GM12865 (cell line): ENCODE measurements around the gene USP21.

Experiments
- DNase-seq: peaks from one replicate; pipeline ENCODE4 v3.0.0; 2010; ENCODE audit warnings: low read depth
- H3K4me3 ChIP-seq: 2 replicates; pipeline ENCODE4 v1.5.1; 2011; ENCODE audit warnings: mild to moderate bottlenecking, low read depth, low read length, control low read depth
- CTCF ChIP-seq: IDR thresholded peaks from 2 replicates; pipeline ENCODE4 v1.5.1; 2011; ENCODE audit warnings: low read length, control low read depth, low read depth, inconsistent platforms; ENCODE audit not compliant: insufficient read depth; ENCODE audit errors: missing control alignments

The USP21 gene

GRCh38 chr1:161117759-161118581, 41.3 kb upstream of the USP21 start, which contains the start of the genes NIT1 and PFDN2:
TSS of gene NIT1 (plus strand) at chr1:161118105. CDS start at chr1:161118177, 72 bp downstream.
TSS of gene PFDN2 (minus strand) at chr1:161118037. CDS start at chr1:161118026, 11 bp downstream.
- DNase-seq = peak; percentile 89
- peak within 1 kb of the TSS; percentile 74 for H3K4me3 ChIP-seq
- TF ChIP-seq CTCF = no peak

DNA sequence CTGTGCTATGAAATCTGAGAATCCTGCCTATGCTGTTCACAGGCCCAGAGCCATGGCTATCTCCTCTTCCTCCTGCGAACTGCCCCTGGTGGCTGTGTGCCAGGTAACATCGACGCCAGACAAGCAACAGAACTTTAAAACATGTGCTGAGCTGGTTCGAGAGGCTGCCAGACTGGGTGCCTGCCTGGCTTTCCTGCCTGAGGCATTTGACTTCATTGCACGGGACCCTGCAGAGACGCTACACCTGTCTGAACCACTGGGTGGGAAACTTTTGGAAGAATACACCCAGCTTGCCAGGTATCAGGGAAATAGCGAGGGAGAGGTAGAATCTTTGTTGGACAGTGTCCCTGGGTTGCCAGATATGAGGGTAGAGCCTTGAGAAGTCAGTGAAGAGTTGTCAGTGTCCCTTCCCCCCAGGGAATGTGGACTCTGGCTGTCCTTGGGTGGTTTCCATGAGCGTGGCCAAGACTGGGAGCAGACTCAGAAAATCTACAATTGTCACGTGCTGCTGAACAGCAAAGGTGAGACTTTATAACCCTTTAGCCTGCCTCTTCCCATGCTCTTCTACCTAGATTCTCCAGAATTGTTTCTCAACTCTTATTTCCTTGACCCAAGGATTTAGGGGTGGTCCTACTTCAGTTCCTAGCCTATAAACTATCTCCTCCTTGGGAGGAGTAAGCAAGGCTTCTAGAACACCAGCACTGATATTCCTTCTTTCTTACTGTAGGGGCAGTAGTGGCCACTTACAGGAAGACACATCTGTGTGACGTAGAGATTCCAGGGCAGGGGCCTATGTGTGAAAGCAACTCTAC, 40.0 kb upstream of the USP21 start:
- DNase-seq = peak; percentile 78
- H3K4me3 ChIP-seq = peak overlapping the region; percentile 74
- peak; percentile 41 for TF ChIP-seq CTCF

DNA sequence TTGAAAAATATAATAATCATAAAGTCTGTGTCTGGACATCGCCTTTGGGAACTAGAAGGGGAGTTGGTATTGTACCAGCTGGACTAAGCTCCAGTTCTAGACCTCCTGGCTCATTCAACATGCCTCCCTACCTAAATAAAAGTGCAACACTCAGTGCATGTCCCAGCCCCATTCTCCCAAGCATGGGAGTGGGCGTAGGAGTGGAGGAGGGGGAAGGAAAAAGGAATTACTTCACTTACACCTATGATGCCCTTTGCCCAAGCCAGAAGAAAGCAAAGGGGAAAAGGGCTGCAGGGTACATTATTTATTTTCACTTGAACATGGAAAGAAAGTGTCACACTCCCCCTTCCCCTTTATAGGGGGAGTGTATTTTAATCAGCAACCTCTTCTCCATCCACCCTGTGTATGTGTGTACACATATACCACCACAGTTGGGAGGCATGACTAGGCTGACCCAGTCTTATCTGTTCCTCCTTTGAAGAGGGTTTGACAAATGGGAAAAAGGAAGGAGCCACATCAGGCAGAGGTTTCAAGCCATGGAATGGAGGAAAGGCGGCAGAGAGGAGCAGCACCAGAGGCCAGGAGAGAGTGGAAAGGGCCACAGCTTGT, 38.2 kb upstream of the USP21 start:
- TF ChIP-seq CTCF = no peak
- DNase-seq = no peak
- H3K4me3 ChIP-seq = no peak overlapping the region

DNA sequence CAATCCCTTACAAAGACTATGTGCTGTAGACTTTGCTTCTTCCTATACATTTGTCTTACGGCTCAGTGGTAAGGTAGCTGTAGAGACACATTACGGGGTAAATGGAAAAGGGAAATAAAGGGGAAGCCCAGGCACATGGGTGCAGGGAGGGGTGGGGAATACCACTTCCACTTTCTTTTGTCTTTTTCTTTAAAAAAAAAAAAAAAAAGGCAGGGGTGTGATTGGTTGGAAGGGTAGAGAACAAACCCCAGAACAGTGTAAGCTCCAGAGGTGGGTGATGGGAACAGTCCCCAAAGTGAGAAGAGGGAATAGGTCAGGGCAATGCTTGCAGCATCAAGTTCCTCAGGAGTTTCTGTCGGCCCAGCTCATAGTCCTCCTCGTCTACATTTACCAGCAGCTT, 37.5 kb upstream of the USP21 start:
- DNase-seq = peak; percentile 17
- H3K4me3 ChIP-seq = no peak overlapping the region
- no peak for TF ChIP-seq CTCF

- no peak overlapping the region for H3K4me3 ChIP-seq
- DNase-seq = no peak
- TF ChIP-seq CTCF = no peak
Measured at GRCh38 chr1:161122967-161123366, 36.3 kb upstream of the USP21 start.

DNA sequence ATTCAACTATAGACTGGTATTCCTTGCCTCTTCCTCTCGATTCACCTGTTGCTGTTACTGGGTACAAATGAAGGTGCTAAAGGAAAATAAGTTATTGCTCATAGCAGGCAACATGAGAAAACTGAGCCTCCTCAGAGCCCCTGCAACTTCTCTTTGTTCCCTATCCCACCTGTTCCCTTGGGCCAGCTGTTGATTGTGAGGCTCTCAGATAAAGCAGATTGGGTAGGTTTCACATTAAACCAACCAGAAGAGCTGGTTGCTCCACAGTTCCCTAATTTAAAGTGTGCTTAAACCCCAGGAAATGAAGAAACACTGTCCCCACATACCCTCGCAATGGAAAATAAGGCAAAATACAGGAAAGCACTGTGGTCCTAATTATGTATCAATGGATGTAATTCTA, 31.7 kb upstream of the USP21 start:
- no peak for TF ChIP-seq CTCF
- no peak overlapping the region for H3K4me3 ChIP-seq
- DNase-seq = no peak
